IMR-90 (cell line): Measurements from ENCODE around the gene ROBO1. TPM values are rescaled to one million over a fixed set of nuclear protein-coding genes. Genes with fewer than 3 reads are reported as not detected.
A peak's percentile ranks its signal among the peaks of the same experiment; 100 is the strongest.

Experiments used
- ATAC-seq: fragments of 200-7000 bp; cut with Tn5 transposase; 2 replicates; pipeline ENCODE4 v1.9.1; 2020; ENCODE audit warnings: low read depth, mild to moderate bottlenecking, moderate library complexity
- BruUV-seq: library from RNA; stranded (reverse); fragments of 400-500 nt; replicated peaks from 2 replicates; lab custom pipeline; 2021; lab: Mats Ljungman, UMichigan
- CTCF ChIA-PET: fragments of 300-600 bp; formaldehyde crosslinking; extraction: SDS; loops from one replicate; lab custom pipeline; 2021; ENCODE audit warnings: antibody characterized with exemption; lab: Yijun Ruan, JAX
- POLR2A ChIA-PET: fragments of 300-600 bp; sonication (Branson Sonifier 250); formaldehyde crosslinking; loops from one replicate; lab custom pipeline; 2022; ENCODE audit warnings: antibody characterized with exemption; ENCODE audit not compliant: unreplicated experiment; lab: Charles Lee
- DNase-seq: peaks from one replicate; pipeline ENCODE4 v3.0.0; 2013
- H2AFZ ChIP-seq: replicated peaks from 2 replicates; pipeline ENCODE3; 2013; ENCODE audit warnings: low read length, mild to moderate bottlenecking; ENCODE audit not compliant: poor library complexity
- H2AK5ac ChIP-seq: 2 replicates; pipeline ENCODE4 v1.6.1; 2013; ENCODE audit warnings: low read depth, low read length, inconsistent platforms
- H2AK9ac ChIP-seq: replicated peaks from 2 replicates; pipeline ENCODE3; 2013; ENCODE audit warnings: mild to moderate bottlenecking, low read depth, low read length, moderate library complexity; ENCODE audit not compliant: poor library complexity
- H2BK120ac ChIP-seq: 2 replicates; pipeline ENCODE4 v1.6.1; 2013; ENCODE audit warnings: low read depth, low read length, inconsistent platforms
- H2BK15ac ChIP-seq: 3 replicates; pipeline ENCODE4 v1.6.1; 2013; ENCODE audit warnings: low read depth, low read length, inconsistent platforms
- H2BK20ac ChIP-seq: 2 replicates; pipeline ENCODE4 v1.6.1; 2013; ENCODE audit warnings: low read depth, mild to moderate bottlenecking, inconsistent platforms, low read length, moderate library complexity
- H2BK5ac ChIP-seq: 2 replicates; pipeline ENCODE4 v1.6.1; 2013; ENCODE audit warnings: mild to moderate bottlenecking, low read depth, low read length, inconsistent platforms; ENCODE audit not compliant: poor library complexity, severe bottlenecking
- H3K14ac ChIP-seq: replicated peaks from 2 replicates; pipeline ENCODE4 v1.6.1; 2013; ENCODE audit warnings: low read depth, low read length, inconsistent platforms
- H3K18ac ChIP-seq: 2 replicates; pipeline ENCODE4 v1.6.1; 2013; ENCODE audit warnings: low read depth, low read length, control low read depth
- H3K23ac ChIP-seq: 2 replicates; pipeline ENCODE4 v1.6.1; 2013; ENCODE audit warnings: low read depth, low read length, inconsistent platforms
- H3K27ac ChIP-seq: 2 replicates; pipeline ENCODE4 v1.5.1; 2013; ENCODE audit warnings: mild to moderate bottlenecking, control low read depth, low read length; ENCODE audit not compliant: insufficient read depth
- H3K27me3 ChIP-seq: 2 replicates; pipeline ENCODE4 v1.6.1; 2013; ENCODE audit warnings: low read length; ENCODE audit not compliant: control insufficient read depth, insufficient read depth
- H3K36me3 ChIP-seq: 2 replicates; pipeline ENCODE4 v1.6.1; 2013; ENCODE audit warnings: low read length, mixed read lengths; ENCODE audit not compliant: control insufficient read depth, insufficient read depth
- H3K4ac ChIP-seq: 2 replicates; pipeline ENCODE4 v1.6.1; 2013; ENCODE audit warnings: low read depth, low read length, inconsistent platforms
- H3K4me1 ChIP-seq: 2 replicates; pipeline ENCODE4 v1.6.1; 2013; ENCODE audit warnings: low read length, mixed read lengths; ENCODE audit not compliant: control insufficient read depth, insufficient read depth
- H3K4me2 ChIP-seq: 2 replicates; pipeline ENCODE4 v1.6.1; 2013; ENCODE audit warnings: low read depth, mild to moderate bottlenecking, control low read depth, low read length, moderate library complexity
- H3K4me3 ChIP-seq: 2 replicates; pipeline ENCODE4 v1.5.1; 2013; ENCODE audit warnings: low read depth, mild to moderate bottlenecking, control low read depth, low read length, moderate library complexity; ENCODE audit not compliant: insufficient read depth
- H3K56ac ChIP-seq: 2 replicates; pipeline ENCODE4 v1.6.1; 2013; ENCODE audit warnings: low read length, inconsistent platforms; ENCODE audit not compliant: insufficient read depth; ENCODE audit errors: extremely low read depth
- H3K79me1 ChIP-seq, 2 experiments: 2 replicates each; pipeline ENCODE4 v1.6.1; 2013; ENCODE audit warnings: low read length in 2 of 2, inconsistent platforms in 1 of 2, low read depth in 1 of 2
- H3K9ac ChIP-seq: 2 replicates; pipeline ENCODE4 v1.6.1; 2013; ENCODE audit warnings: low read depth, low read length, control low read depth
- H3K9me1 ChIP-seq: 2 replicates; pipeline ENCODE4 v1.6.1; 2013; ENCODE audit warnings: low read length, inconsistent platforms; ENCODE audit not compliant: insufficient read depth
- H3K9me3 ChIP-seq: 2 replicates; pipeline ENCODE4 v1.6.1; 2013; ENCODE audit warnings: low read length; ENCODE audit not compliant: control insufficient read depth, insufficient read depth
- H4K20me1 ChIP-seq: 2 replicates; pipeline ENCODE4 v1.6.1; 2013; ENCODE audit warnings: low read length, inconsistent platforms; ENCODE audit not compliant: insufficient read depth
- H4K5ac ChIP-seq: 2 replicates; pipeline ENCODE4 v1.6.1; 2013; ENCODE audit warnings: mild to moderate bottlenecking, low read depth, low read length, control low read depth
- H4K8ac ChIP-seq, 2 experiments: 2 replicates each; pipeline ENCODE4 v1.6.1; 2013; ENCODE audit warnings: low read depth in 2 of 2, low read length in 2 of 2, control low read depth in 1 of 2, inconsistent platforms in 1 of 2
- H4K91ac ChIP-seq: 2 replicates; pipeline ENCODE4 v1.6.1; 2013; ENCODE audit warnings: low read depth, low read length, inconsistent platforms; ENCODE audit not compliant: insufficient read depth
- BHLHE40 ChIP-seq: fragments of 150-350 bp; IDR thresholded peaks from 2 replicates; pipeline ENCODE4 v1.6.1; 2016; ENCODE audit warnings: mild to moderate bottlenecking, low read depth, low read length
- CEBPB ChIP-seq: IDR thresholded peaks from 2 replicates; pipeline ENCODE4 v1.6.1; 2012; ENCODE audit warnings: low read depth, low read length, improper control_type of control experiment
- CHD1 ChIP-seq: IDR thresholded peaks from 2 replicates; pipeline ENCODE4 v1.6.1; 2012; ENCODE audit warnings: low read depth, low read length, improper control_type of control experiment
- FOS ChIP-seq: fragments of 150-350 bp; IDR thresholded peaks from 2 replicates; pipeline ENCODE4 v1.6.1; 2016; ENCODE audit warnings: low read depth, low read length
- MAFK ChIP-seq: IDR thresholded peaks from 2 replicates; pipeline ENCODE4 v1.6.1; 2012; ENCODE audit warnings: low read depth, low read length, improper control_type of control experiment
- MAZ ChIP-seq: IDR thresholded peaks from 2 replicates; pipeline ENCODE4 v1.6.1; 2012; ENCODE audit warnings: low read depth, mild to moderate bottlenecking, low read length, improper control_type of control experiment, moderate library complexity, borderline replicate concordance
- MXI1 ChIP-seq: IDR thresholded peaks from 2 replicates; pipeline ENCODE4 v1.6.1; 2012; ENCODE audit warnings: low read depth, mild to moderate bottlenecking, low read length, moderate library complexity, borderline replicate concordance
- NFE2L2 ChIP-seq: fragments of 150-350 bp; IDR thresholded peaks from 2 replicates; pipeline ENCODE4 v1.6.1; 2016; ENCODE audit warnings: low read depth, mild to moderate bottlenecking, low read length
- POLR2A ChIP-seq: IDR thresholded peaks from 2 replicates; pipeline ENCODE4 v1.6.1; 2012; ENCODE audit warnings: mild to moderate bottlenecking, low read depth, low read length
- RAD21 ChIP-seq: IDR thresholded peaks from 2 replicates; pipeline ENCODE4 v1.6.1; 2012; ENCODE audit warnings: low read length, improper control_type of control experiment
- RCOR1 ChIP-seq: IDR thresholded peaks from 2 replicates; pipeline ENCODE4 v1.6.1; 2012; ENCODE audit warnings: mild to moderate bottlenecking, low read length, improper control_type of control experiment; ENCODE audit not compliant: insufficient replicate concordance
- RFX5 ChIP-seq: IDR thresholded peaks from 2 replicates; pipeline ENCODE4 v1.8.0; 2012; ENCODE audit warnings: low read depth, mild to moderate bottlenecking, low read length, moderate library complexity
- SMC3 ChIP-seq: fragments of 150-350 bp; IDR thresholded peaks from 2 replicates; pipeline ENCODE4 v1.6.1; 2016; ENCODE audit warnings: low read depth, mild to moderate bottlenecking, antibody characterized with exemption, low read length, moderate library complexity
- WGBS, 2 experiments: methylation state at CpG; one replicate each; pipeline versions ENCODE4 v1.1.5 to v1.1.7; 2013; ENCODE audit warnings: missing lambda C conversion rate in 2 of 2; ENCODE audit not compliant: insufficient read length in 1 of 2; ENCODE audit errors: extremely low coverage in 2 of 2; 5-methylcytosine and 5-hydroxymethylcytosine counted together
- dilution Hi-C: fragments of 300-500 bp; cut with HindIII; formaldehyde crosslinking; loops from one replicate; pipeline ENCODE4 v1.14.3; 2018; ENCODE audit warnings: low sequenced_read_pairs; ENCODE audit not compliant: unreplicated experiment
- in situ Hi-C: fragments of 300-500 bp; cut with MboI; formaldehyde crosslinking; loops from 3 replicates; pipeline ENCODE4 v1.14.3; 2019; ENCODE audit warnings: low sequenced_read_pairs, inconsistent platforms, mixed read lengths
- intact Hi-C: fragments of 100-400 bp; cut with micrococcal nuclease; formaldehyde crosslinking; loops from 2 replicates; pipeline ENCODE4 v1.10.0; 2022
- polyA plus RNA-seq, 3 experiments: library from polyadenylated mRNA; depleted of rRNA; stranded (reverse); fragments of >200 nt; gene quantifications; 2 replicates each; pipeline ENCODE4 v1.2.3, GENCODE V29; 2012; ENCODE audit warnings: low replicate concordance in 1 of 3
- total RNA-seq: library from RNA; depleted of rRNA; stranded (reverse); fragments of >200 nt; gene quantifications from 2 replicates; pipeline ENCODE4 v1.2.3, GENCODE V29; 2012
- TF ChIP-seq, protein P1 (sequence below): fragments of 150-350 bp; IDR thresholded peaks from 2 replicates; pipeline ENCODE4 v1.6.1; 2017; ENCODE audit warnings: mild to moderate bottlenecking, antibody characterized with exemption, low read length, low read depth
- TF ChIP-seq, protein P2 (sequence below): conservative IDR thresholded peaks from 2 replicates; pipeline ENCODE4 v1.5.1; 2012; ENCODE audit warnings: mild to moderate bottlenecking, low read depth, low read length, improper control_type of control experiment
- TF ChIP-seq, protein P3 (sequence below): fragments of 150-350 bp; IDR thresholded peaks from 2 replicates; pipeline ENCODE4 v1.6.1; 2016; ENCODE audit warnings: low read depth, mild to moderate bottlenecking, low read length, moderate library complexity, borderline replicate concordance

Gene ROBO1
- total and polyA plus RNA-seq, 2 of the 4 experiments (the other 2 are of a cell fraction): 24.1 to 53.9 TPM

DNA sequence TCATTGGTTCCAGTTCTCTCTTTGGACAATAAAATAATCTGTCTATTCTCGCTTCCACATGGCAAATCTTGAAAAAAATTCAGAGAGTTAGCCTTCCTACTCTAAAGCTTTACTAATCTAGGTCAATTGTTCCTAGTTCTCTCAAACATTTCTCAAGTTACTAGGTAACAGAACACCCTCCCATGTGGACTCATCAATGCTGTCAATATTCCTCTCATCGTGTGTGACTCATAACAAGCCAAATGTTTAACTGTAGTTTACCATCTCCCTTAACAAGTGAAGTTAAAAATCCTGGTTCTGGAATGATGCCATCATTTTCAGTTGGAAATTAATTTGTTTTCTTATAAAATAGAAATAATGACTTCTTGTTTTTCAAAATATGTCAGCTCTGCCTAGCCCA lies 438.6 kb downstream of the ROBO1 start:
- dilution Hi-C loops: no loop called here
- Histone ChIP-seq H3K9me1 (no peaks in the 10 kb centered on the region), H3K27me3 (no peaks in the 10 kb centered on the region), H2BK15ac (no peak overlapping the region), H3K4me3 (no peak overlapping the region), H2BK5ac (no peak overlapping the region), H3K27ac (no peak overlapping the region), H3K4ac (no peak overlapping the region), H3K9ac (no peak overlapping the region), H3K36me3 (no peaks in the 10 kb centered on the region), H2BK20ac (no peak overlapping the region), H4K20me1 (no peaks in the 10 kb centered on the region), H4K5ac (no peak overlapping the region), H3K4me2 (no peak overlapping the region), H2AK9ac (no peak overlapping the region), H3K79me1 (no peaks in the 10 kb centered on the region), H4K8ac (no peak overlapping the region), H3K14ac (no peak overlapping the region), H3K9me3 (no peaks in the 10 kb centered on the region), H2BK120ac (no peak overlapping the region), H2AK5ac (no peak overlapping the region), H3K23ac (no peak overlapping the region), H3K18ac (no peak overlapping the region), H3K4me1 (no peaks in the 10 kb centered on the region), H4K91ac (no peak overlapping the region), H3K56ac (no peak overlapping the region), H2AFZ (no peak overlapping the region)
- in situ Hi-C loops: no loop called here
- ChIA-PET POLR2A (no interaction called here), CTCF (no interaction called here)
- no CpG with 5 or more reads among the region's 2 CpGs for WGBS, 2 experiments
- peak; percentile 35 for DNase-seq
- ATAC-seq: no peak
- intact Hi-C loops: no loop called here
- TF ChIP-seq, protein P1, sequence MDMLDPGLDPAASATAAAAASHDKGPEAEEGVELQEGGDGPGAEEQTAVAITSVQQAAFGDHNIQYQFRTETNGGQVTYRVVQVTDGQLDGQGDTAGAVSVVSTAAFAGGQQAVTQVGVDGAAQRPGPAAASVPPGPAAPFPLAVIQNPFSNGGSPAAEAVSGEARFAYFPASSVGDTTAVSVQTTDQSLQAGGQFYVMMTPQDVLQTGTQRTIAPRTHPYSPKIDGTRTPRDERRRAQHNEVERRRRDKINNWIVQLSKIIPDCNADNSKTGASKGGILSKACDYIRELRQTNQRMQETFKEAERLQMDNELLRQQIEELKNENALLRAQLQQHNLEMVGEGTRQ: no peak
- TF ChIP-seq CHD1 (no peak), MAZ (no peak), RAD21 (no peak), MAFK (no peak), POLR2A (no peak), BHLHE40 (no peak), CEBPB (no peak), RFX5 (no peak), RCOR1 (no peak), NFE2L2 (no peak), FOS (no peak), MXI1 (no peak), SMC3 (no peak)
- TF ChIP-seq, protein P2, sequence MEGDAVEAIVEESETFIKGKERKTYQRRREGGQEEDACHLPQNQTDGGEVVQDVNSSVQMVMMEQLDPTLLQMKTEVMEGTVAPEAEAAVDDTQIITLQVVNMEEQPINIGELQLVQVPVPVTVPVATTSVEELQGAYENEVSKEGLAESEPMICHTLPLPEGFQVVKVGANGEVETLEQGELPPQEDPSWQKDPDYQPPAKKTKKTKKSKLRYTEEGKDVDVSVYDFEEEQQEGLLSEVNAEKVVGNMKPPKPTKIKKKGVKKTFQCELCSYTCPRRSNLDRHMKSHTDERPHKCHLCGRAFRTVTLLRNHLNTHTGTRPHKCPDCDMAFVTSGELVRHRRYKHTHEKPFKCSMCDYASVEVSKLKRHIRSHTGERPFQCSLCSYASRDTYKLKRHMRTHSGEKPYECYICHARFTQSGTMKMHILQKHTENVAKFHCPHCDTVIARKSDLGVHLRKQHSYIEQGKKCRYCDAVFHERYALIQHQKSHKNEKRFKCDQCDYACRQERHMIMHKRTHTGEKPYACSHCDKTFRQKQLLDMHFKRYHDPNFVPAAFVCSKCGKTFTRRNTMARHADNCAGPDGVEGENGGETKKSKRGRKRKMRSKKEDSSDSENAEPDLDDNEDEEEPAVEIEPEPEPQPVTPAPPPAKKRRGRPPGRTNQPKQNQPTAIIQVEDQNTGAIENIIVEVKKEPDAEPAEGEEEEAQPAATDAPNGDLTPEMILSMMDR: no peak
- TF ChIP-seq, protein P3, sequence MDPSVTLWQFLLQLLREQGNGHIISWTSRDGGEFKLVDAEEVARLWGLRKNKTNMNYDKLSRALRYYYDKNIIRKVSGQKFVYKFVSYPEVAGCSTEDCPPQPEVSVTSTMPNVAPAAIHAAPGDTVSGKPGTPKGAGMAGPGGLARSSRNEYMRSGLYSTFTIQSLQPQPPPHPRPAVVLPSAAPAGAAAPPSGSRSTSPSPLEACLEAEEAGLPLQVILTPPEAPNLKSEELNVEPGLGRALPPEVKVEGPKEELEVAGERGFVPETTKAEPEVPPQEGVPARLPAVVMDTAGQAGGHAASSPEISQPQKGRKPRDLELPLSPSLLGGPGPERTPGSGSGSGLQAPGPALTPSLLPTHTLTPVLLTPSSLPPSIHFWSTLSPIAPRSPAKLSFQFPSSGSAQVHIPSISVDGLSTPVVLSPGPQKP: no peak
- no TSS peak for BruUV-seq
